Measurements from ENCODE around the gene TBX2. TPM values are rescaled to one million over a fixed set of nuclear protein-coding genes. Genes with fewer than 3 reads are reported as not detected.
A peak's percentile ranks its signal among the peaks of the same experiment; 100 is the strongest.

The TBX2 gene
- total and polyA plus RNA-seq, 2 of the 13 experiments (the other 11 are each of a cell fraction or from before 2014, with no cell fraction given) = 2.8 to 15.3 TPM

- Histone ChIP-seq H3K4me1 (ENCODE audit: insufficient read depth, low read length) (peaks cover 69% of the 10 kb centered on the region), H3K27me3 (ENCODE audit: control insufficient read depth in 1 of 2, insufficient read depth in 2 of 2, low read length in 2 of 2) (no peaks in the 10 kb centered on the region), H3K4me2 (ENCODE audit: low read depth, low read length) (peak overlapping the region; percentile 91), H3K79me2 (ENCODE audit: insufficient read depth, low read length) (no peaks in the 10 kb centered on the region), H3K27ac (ENCODE audit: extremely low read length, insufficient read depth, low read length) (peak overlapping the region; percentile 68), H2AFZ (ENCODE audit: low read length) (no peak overlapping the region), H3K4me3 (replicated peaks in 1 of 3; ENCODE audit: insufficient read depth in 1 of 3, low read depth in 2 of 3, low read length in 3 of 3) (peak overlapping the region; percentile 69 to 86 (median 77)), H3K9me3 (ENCODE audit: low read length) (no peaks in the 10 kb centered on the region), H3K9ac (ENCODE audit: insufficient read depth, low read depth, low read length) (peak overlapping the region; percentile 73), H3K36me3 (replicated peaks in 1 of 2; ENCODE audit: control insufficient read depth in 1 of 2, insufficient read depth in 2 of 2, low read length in 2 of 2) (no peaks in the 10 kb centered on the region), H4K20me1 (ENCODE audit: insufficient read depth, low read length) (no peaks in the 10 kb centered on the region)
- ChIA-PET CTCF (ENCODE audit: low intra/inter-chr PET ratio, low total read pairs) (interaction anchor here (0.8 to 2.9 kb wide), 7 partner anchors 12 to 425 kb away, joined by 3 to 52 read pairs (median 16); no protein-coding TSS in a partner anchor), POLR2A (interaction anchor here (0.7 to 2.8 kb wide), 14 partner anchors 12 to 307 kb away, joined by 3 to 34 read pairs (median 5); partner anchors contain the start of gene TBX2)
- peak; percentile 37 for FAIRE-seq
- in situ Hi-C loops (cut with HindIII; ENCODE audit: extremely low pct_ligation_motif_present, low pct_unique_long_range_greater_than_20kb) = loop anchor here (5.0 to 10.0 kb wide), 2 partner anchors 170 to 422 kb away; no protein-coding TSS in a partner anchor
- intact Hi-C loops (cut with micrococcal nuclease; ENCODE audit: unreplicated experiment) = loop anchor here (1.0 to 5.0 kb wide), 5 partner anchors 139 to 425 kb away; no protein-coding TSS in a partner anchor
- no TSS peak for BruUV-seq (replicated peaks)
- peak; percentile 73 for ATAC-seq
- peak; percentile 64 for DNase-seq (ENCODE audit: low spot score)
- 16% methylated on average over 36 of the region's 69 CpGs for WGBS (ENCODE audit: low lambda C conversion rate)
- peak; percentile 47; the same call in 1 of the 2 replicates for TF ChIP-seq FOXA3 (CRISPR knock-in tag; IDR thresholded peaks at IDR 0.05)
- peak; percentile 59; the same call in 1 of the 2 replicates for TF ChIP-seq POLR2G (IDR thresholded peaks at IDR 0.05; ENCODE audit: low read depth, low read length)
- TF ChIP-seq ARID2 (CRISPR knock-in tag; IDR thresholded peaks at IDR 0.05; ENCODE audit: borderline replicate concordance) = 0 out of 2 replicates have a peak, but pooled peaks have one; percentile 69
- 0 out of 2 replicates have a peak, but pooled peaks have one; percentile 24 for TF ChIP-seq POLR2AphosphoS5 (IDR thresholded peaks at IDR 0.05; ENCODE audit: low read depth, low read length)
- TF ChIP-seq YY1 (IDR thresholded peaks at IDR 0.05; ENCODE audit: insufficient read depth, insufficient replicate concordance, low read depth, low read length) = peak; percentile 69
- TF ChIP-seq REL (CRISPR knock-in tag; conservative IDR thresholded peaks at IDR 0.05) = peak; percentile 98
- TF ChIP-seq SP4 (CRISPR knock-in tag; IDR thresholded peaks at IDR 0.05) = peak; percentile 57; the same call in 1 of the 2 replicates
- peak; percentile 63; the same call in 1 of the 2 replicates for TF ChIP-seq ZNF766 (CRISPR knock-in tag; IDR thresholded peaks at IDR 0.05; ENCODE audit: borderline replicate concordance)
- peak; percentile 59; the same call in 1 of the 3 replicates for TF ChIP-seq MXI1 (IDR thresholded peaks at IDR 0.05; ENCODE audit: borderline replicate concordance, low read depth, low read length)
- no peak for TF ChIP-seq MATR3 (CRISPR knock-in tag; IDR thresholded peaks at IDR 0.05)
- TF ChIP-seq RARG (CRISPR knock-in tag; IDR thresholded peaks at IDR 0.05; ENCODE audit: low read depth) = 0 out of 2 replicates have a peak, but pooled peaks have one; percentile 52
- TF ChIP-seq, protein P1, sequence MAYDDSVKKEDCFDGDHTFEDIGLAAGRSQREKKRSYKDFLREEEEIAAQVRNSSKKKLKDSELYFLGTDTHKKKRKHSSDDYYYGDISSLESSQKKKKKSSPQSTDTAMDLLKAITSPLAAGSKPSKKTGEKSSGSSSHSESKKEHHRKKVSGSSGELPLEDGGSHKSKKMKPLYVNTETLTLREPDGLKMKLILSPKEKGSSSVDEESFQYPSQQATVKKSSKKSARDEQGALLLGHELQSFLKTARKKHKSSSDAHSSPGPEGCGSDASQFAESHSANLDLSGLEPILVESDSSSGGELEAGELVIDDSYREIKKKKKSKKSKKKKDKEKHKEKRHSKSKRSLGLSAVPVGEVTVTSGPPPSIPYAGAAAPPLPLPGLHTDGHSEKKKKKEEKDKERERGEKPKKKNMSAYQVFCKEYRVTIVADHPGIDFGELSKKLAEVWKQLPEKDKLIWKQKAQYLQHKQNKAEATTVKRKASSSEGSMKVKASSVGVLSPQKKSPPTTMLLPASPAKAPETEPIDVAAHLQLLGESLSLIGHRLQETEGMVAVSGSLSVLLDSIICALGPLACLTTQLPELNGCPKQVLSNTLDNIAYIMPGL (CRISPR knock-in tag; IDR thresholded peaks at IDR 0.05; ENCODE audit: borderline replicate concordance in 1 of 2, low read depth in 1 of 2) = peak; percentile 99 to 100
- peak; percentile 35; the same call in 1 of the 2 replicates for TF ChIP-seq ZNF691 (CRISPR knock-in tag; IDR thresholded peaks at IDR 0.05; ENCODE audit: borderline replicate concordance, low read depth)
- 0 out of 4 replicates have a peak, but pooled peaks of 1 of the 2 experiments have one; percentile 13 for TF ChIP-seq NR2F1 (CRISPR knock-in tag; IDR thresholded peaks at IDR 0.05)
- TF ChIP-seq AGO2 (optimal IDR thresholded peaks at IDR 0.05; ENCODE audit: low read depth, low read length) = peak; percentile 86
- TF ChIP-seq, protein P2, sequence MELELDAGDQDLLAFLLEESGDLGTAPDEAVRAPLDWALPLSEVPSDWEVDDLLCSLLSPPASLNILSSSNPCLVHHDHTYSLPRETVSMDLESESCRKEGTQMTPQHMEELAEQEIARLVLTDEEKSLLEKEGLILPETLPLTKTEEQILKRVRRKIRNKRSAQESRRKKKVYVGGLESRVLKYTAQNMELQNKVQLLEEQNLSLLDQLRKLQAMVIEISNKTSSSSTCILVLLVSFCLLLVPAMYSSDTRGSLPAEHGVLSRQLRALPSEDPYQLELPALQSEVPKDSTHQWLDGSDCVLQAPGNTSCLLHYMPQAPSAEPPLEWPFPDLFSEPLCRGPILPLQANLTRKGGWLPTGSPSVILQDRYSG (CRISPR knock-in tag; IDR thresholded peaks at IDR 0.05) = peak; percentile 91
- peak; percentile 87 for TF ChIP-seq RBFOX2 (IDR thresholded peaks at IDR 0.05; ENCODE audit: low read depth, low read length)
- peak; percentile 29; the same call in 1 of the 2 replicates for TF ChIP-seq HNRNPL (IDR thresholded peaks at IDR 0.05; ENCODE audit: low read depth, low read length)
- peak; percentile 86 for TF ChIP-seq ERF (CRISPR knock-in tag; IDR thresholded peaks at IDR 0.05)
Measured at GRCh38 chr17:61412143-61412859, 12.7 kb downstream of the TBX2 start.
